CD4-positive, alpha-beta memory T cell (primary cell): ENCODE data around the gene KLHL10. TPM values are rescaled to one million over a fixed set of nuclear protein-coding genes. Genes with fewer than 3 reads are reported as not detected.
"Not testable (repeated sequence)": the region's sequence is repeated elsewhere in the genome, so short reads cannot be mapped to it uniquely, and the experiment has no call there.

Experiments used
- CTCF ChIA-PET: fragments of 350-600 bp; sonication (Branson Sonifier 250); formaldehyde crosslinking; loops from one replicate; lab custom pipeline; 2021; ENCODE audit warnings: inconsistent platforms; ENCODE audit not compliant: partially characterized antibody; lab: Charles Lee
- POLR2A ChIA-PET: fragments of 350-600 bp; sonication (Branson Sonifier 250); formaldehyde crosslinking; loops from one replicate; lab custom pipeline; 2021; ENCODE audit not compliant: partially characterized antibody; lab: Charles Lee
- DNase-seq, 5 donors: peaks; one replicate each; pipeline versions ENCODE4 v3.0.0 to v3.0.0-alpha.2; 2020 to 2022; ENCODE audit warnings: mixed read lengths in 1 of 5
- H3K27ac ChIP-seq: one replicate; pipeline ENCODE4 v1.7.0; 2013; ENCODE audit warnings: low read depth, low read length
- H3K27me3 ChIP-seq: 2 replicates; pipeline ENCODE4 v1.7.0; 2013; ENCODE audit warnings: mild to moderate bottlenecking, low read length, moderate library complexity; ENCODE audit not compliant: insufficient read depth
- H3K36me3 ChIP-seq: 2 replicates; pipeline ENCODE4 v1.7.0; 2013; ENCODE audit warnings: mild to moderate bottlenecking, low read length, moderate library complexity; ENCODE audit not compliant: insufficient read depth
- H3K4me1 ChIP-seq: 2 replicates; pipeline ENCODE4 v1.7.0; 2013; ENCODE audit warnings: mild to moderate bottlenecking, low read length, moderate library complexity; ENCODE audit not compliant: insufficient read depth
- H3K4me3 ChIP-seq, 2 donors: one replicate each; pipeline ENCODE4 v1.7.0; 2013; ENCODE audit warnings: low read length in 2 of 2, mild to moderate bottlenecking in 1 of 2
- H3K9me3 ChIP-seq, 2 donors: one replicate each; pipeline ENCODE4 v1.7.0; 2013; ENCODE audit warnings: low read length in 2 of 2, control low read depth in 1 of 2; ENCODE audit not compliant: control insufficient read depth in 1 of 2
- H3K27ac Mint-ChIP-seq, 7 donors: one replicate each; pipeline ENCODE4 v1.8.0; 2020 to 2021; ENCODE audit warnings: mixed read lengths in 7 of 7, mild to moderate bottlenecking in 6 of 7, inconsistent platforms in 3 of 7, moderate library complexity in 3 of 7
- H3K27me3 Mint-ChIP-seq, 2 donors: one replicate each; pipeline ENCODE4 v1.8.0; 2020 to 2021; ENCODE audit warnings: mixed read lengths in 2 of 2
- H3K36me3 Mint-ChIP-seq, 2 donors: one replicate each; pipeline ENCODE4 v1.8.0; 2020 to 2021; ENCODE audit warnings: mixed read lengths in 2 of 2, inconsistent platforms in 1 of 2, mild to moderate bottlenecking in 1 of 2
- H3K4me1 Mint-ChIP-seq, 4 donors: one replicate each; pipeline ENCODE4 v1.8.0; 2020 to 2021; ENCODE audit warnings: mixed read lengths in 4 of 4, mild to moderate bottlenecking in 1 of 4
- H3K4me3 Mint-ChIP-seq, 8 donors: one replicate each; pipeline ENCODE4 v1.8.0; 2020 to 2021; ENCODE audit warnings: mixed read lengths in 8 of 8, mild to moderate bottlenecking in 7 of 8, moderate library complexity in 6 of 8, inconsistent platforms in 3 of 8
- H3K9me3 Mint-ChIP-seq, 8 donors: one replicate each; pipeline ENCODE4 v1.8.0; 2020 to 2021; ENCODE audit warnings: mixed read lengths in 8 of 8, mild to moderate bottlenecking in 5 of 8, inconsistent platforms in 3 of 8, moderate library complexity in 1 of 8
- intact Hi-C: fragments of 100-400 bp; cut with micrococcal nuclease; formaldehyde crosslinking; loops from one replicate; pipeline ENCODE4 v1.15.1; 2023
- polyA plus RNA-seq, 2 donors: library from polyadenylated mRNA; unstranded; fragments of 300-500 nt; fragmentation: Illumina TruSeq; gene quantifications; one replicate each; pipeline ENCODE4 v1.2.3, GENCODE V29; 2021
- total RNA-seq, 2 experiments: library from RNA; stranded (reverse); gene quantifications; one replicate each; pipeline ENCODE4 v1.2.3, GENCODE V29; 2021

KLHL10 gene
- total and polyA plus RNA-seq, 4 experiments from 2014 or later, result not detected

DNA sequence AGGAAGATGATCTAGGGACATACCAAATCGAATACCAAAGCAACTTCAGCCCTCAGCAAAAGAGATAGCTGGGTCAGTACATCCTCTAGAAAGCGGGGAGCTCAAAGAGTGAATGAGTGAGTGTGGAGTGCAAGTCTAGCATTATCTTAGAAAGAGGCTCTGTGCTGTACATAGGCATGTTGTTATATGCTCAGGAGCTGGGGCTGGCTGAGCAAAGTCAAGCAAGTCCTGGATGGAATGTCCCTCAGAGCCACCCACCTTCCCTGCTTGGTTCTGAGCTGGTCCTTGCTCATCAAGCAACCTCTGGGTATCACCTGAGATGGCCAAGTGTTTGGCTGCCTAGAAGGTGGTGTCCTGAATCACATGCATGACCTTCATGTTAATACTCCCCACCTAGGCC lies 32.5 kb downstream of the KLHL10 start:
- ChIA-PET CTCF (no interaction called here), POLR2A (no interaction called here)
- H3K27ac ChIP-seq, result no peak overlapping the region
- H3K27ac Mint-ChIP-seq, result peak overlapping the region in 1 of 7 donors; percentile 39
- H3K36me3 Mint-ChIP-seq, result peaks cover 31 to 69% of the 10 kb centered on the region in 2 donors
- no peaks in the 10 kb centered on the region for H3K4me1 ChIP-seq
- peaks cover 31% of the 10 kb centered on the region for H3K36me3 ChIP-seq
- DNase-seq, result no peak
- no peaks in the 10 kb centered on the region for H3K9me3 Mint-ChIP-seq
- no peaks in the 10 kb centered on the region for H3K27me3 Mint-ChIP-seq
- intact Hi-C loops, result no loop called here
- H3K4me3 ChIP-seq, result no peak overlapping the region
- H3K27me3 ChIP-seq, result no peaks in the 10 kb centered on the region
- H3K9me3 ChIP-seq, result no peaks in the 10 kb centered on the region
- H3K4me3 Mint-ChIP-seq, result no peak overlapping the region
- H3K4me1 Mint-ChIP-seq, result peaks cover 4 to 19% (median 5%) of the 10 kb centered on the region in 4 donors

DNA sequence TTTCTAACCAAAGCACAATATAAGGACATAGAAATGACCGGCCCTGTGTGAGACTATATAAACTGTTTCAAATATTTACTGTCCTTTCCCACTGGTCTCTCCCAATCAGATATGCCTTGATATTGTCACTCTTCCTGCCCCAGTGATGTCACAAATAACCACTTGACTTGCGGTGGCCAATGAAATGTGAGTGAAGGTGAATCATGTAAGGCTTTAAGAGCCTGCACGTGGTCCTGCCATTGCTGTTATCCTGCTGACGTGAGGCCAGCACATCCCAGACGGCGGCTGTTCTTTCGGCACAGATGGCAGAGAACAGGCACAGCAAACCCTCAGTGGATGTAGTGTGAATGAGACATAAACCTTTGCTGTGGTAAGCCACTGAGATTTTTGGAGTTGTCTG lies 33.0 kb downstream of the KLHL10 start:
- no peak overlapping the region for H3K4me3 ChIP-seq
- CTCF ChIA-PET, result no interaction called here
- no peaks in the 10 kb centered on the region for H3K9me3 ChIP-seq
- H3K4me1 ChIP-seq, result no peaks in the 10 kb centered on the region
- H3K36me3 Mint-ChIP-seq, result peaks cover 31 to 67% of the 10 kb centered on the region in 2 donors
- H3K27me3 ChIP-seq, result no peaks in the 10 kb centered on the region
- H3K27me3 Mint-ChIP-seq, result no peaks in the 10 kb centered on the region
- H3K27ac ChIP-seq, result no peak overlapping the region
- no peak overlapping the region for H3K4me3 Mint-ChIP-seq
- H3K36me3 ChIP-seq, result peaks cover 31% of the 10 kb centered on the region
- no peaks in the 10 kb centered on the region for H3K9me3 Mint-ChIP-seq
- intact Hi-C loops, result no loop called here
- peak overlapping the region in 4 of 7 donors; percentile 3 to 50 (median 29) for H3K27ac Mint-ChIP-seq
- H3K4me1 Mint-ChIP-seq, result peaks cover 2 to 16% (median 3%) of the 10 kb centered on the region in 4 donors
- POLR2A ChIA-PET, result no interaction called here
- DNase-seq, result no peak

DNA sequence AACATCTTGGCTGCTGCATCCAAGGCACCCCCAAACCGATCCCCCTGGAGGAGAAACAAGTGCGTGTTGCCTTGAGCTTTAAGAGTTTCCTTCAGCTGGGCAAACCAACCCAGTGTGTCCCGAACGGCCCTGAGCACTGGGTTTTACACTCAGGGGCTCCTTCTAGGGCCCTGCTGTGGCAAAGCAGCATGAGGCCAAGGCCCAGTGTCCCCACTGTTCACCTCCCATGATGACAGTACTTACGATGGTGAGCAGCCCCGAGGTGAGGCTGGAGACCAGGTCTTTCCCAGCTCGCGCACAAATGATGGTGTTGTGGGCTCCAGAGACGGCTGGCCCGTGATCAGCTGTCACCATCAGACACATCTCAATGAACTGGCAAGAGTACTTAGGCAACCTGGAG lies 34.2 kb downstream of the KLHL10 start:
- H3K4me3 Mint-ChIP-seq, result no peak overlapping the region
- Histone ChIP-seq H3K9me3 (no peaks in the 10 kb centered on the region), H3K36me3 (peaks cover 31% of the 10 kb centered on the region), H3K27me3 (no peaks in the 10 kb centered on the region), H3K27ac (no peak overlapping the region), H3K4me1 (no peaks in the 10 kb centered on the region), H3K4me3 (no peak overlapping the region)
- H3K27me3 Mint-ChIP-seq, result no peaks in the 10 kb centered on the region
- ChIA-PET CTCF (no interaction called here), POLR2A (no interaction called here)
- DNase-seq, result no peak
- intact Hi-C loops, result no loop called here
- no peaks in the 10 kb centered on the region for H3K9me3 Mint-ChIP-seq
- peak overlapping the region in 2 of 7 donors; percentile 53 to 90 for H3K27ac Mint-ChIP-seq
- peaks cover 2 to 15% (median 3%) of the 10 kb centered on the region in 4 donors for H3K4me1 Mint-ChIP-seq
- H3K36me3 Mint-ChIP-seq, result peaks cover 31 to 64% of the 10 kb centered on the region in 2 donors

DNA sequence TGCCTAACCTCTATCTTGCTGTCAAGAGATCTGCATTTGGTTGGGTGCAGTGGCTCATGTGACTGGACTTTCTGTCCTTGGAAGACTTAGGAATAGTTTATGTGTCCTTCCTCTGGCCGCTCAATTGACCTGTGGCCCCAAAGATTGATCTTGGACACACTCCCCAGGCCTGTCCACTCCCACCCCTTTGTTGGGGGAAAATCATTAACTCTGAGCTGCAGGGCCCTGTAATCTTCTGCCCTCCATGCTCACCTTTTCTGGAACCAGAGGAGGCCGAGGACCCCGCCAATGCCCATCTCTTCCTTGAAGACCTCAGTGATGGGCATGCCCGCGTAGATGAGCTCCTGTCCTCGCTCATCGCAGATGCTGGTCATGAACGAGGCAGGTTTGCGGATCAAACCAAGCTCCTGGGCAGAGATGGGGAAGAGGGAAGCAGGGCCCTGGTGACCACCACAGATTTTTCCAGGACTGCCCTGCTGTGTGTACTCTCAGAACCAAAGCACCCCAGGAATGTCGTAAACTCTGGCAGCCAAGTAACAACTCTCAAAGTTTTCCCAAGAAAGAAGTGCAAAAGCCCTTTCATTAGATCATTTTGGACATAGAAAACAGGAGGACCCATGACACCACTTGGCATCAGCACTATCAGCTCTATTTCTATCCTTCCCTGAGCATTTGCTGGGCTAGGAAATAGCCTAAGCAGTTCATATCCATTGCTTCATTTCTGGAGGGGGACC lies 36.1 kb downstream of the KLHL10 start:
- intact Hi-C loops, result no loop called here
- ChIA-PET POLR2A (no interaction called here), CTCF (no interaction called here)
- Mint-ChIP-seq H3K27me3 (no peaks in the 10 kb centered on the region), H3K27ac (peak overlapping the region in 1 of 7 donors; percentile 8), H3K36me3 (peaks cover 36 to 67% of the 10 kb centered on the region in 2 donors), H3K9me3 (no peaks in the 10 kb centered on the region), H3K4me3 (no peak overlapping the region), H3K4me1 (peaks cover 0 to 8% (median 0%) of the 10 kb centered on the region in 4 donors)
- DNase-seq, result no peak
- Histone ChIP-seq H3K36me3 (peaks cover 37% of the 10 kb centered on the region), H3K27ac (no peak overlapping the region), H3K4me1 (no peaks in the 10 kb centered on the region), H3K4me3 (no peak overlapping the region), H3K9me3 (no peaks in the 10 kb centered on the region), H3K27me3 (no peaks in the 10 kb centered on the region)

DNA sequence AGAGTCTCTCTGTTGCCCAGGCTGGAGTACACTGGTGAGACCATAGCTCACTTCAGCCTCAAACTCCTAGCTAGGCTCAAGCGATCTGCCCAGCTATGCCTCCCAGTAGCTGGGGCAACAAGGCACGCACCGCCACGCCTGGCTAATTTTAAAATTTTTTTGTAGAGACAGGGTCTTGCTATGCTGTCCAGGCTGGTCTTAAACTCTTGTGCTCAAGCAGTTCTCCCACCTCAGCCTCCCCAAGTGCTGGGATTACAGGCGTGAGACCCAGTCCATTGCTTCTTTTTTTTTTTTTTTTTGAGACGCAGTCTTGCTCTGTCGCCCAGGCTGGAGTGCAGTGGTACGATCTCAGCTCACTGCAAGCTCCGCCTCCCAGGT lies 36.7 kb downstream of the KLHL10 start:
- POLR2A ChIA-PET, H3K27ac Mint-ChIP-seq, H3K27me3 ChIP-seq, H3K27me3 Mint-ChIP-seq, DNase-seq, intact Hi-C loops, H3K27ac ChIP-seq, H3K4me3 Mint-ChIP-seq, H3K4me3 ChIP-seq, H3K4me1 ChIP-seq, H3K9me3 Mint-ChIP-seq, H3K9me3 ChIP-seq, H3K4me1 Mint-ChIP-seq: not testable (repeated sequence)
- H3K36me3 Mint-ChIP-seq, result peaks cover 35 to 67% of the 10 kb centered on the region in 2 donors
- peaks cover 39% of the 10 kb centered on the region for H3K36me3 ChIP-seq
- CTCF ChIA-PET, result interaction anchor here (0.7 kb wide), 1 partner anchor 11 kb away, joined by 3 read pairs; no protein-coding TSS in a partner anchor

DNA sequence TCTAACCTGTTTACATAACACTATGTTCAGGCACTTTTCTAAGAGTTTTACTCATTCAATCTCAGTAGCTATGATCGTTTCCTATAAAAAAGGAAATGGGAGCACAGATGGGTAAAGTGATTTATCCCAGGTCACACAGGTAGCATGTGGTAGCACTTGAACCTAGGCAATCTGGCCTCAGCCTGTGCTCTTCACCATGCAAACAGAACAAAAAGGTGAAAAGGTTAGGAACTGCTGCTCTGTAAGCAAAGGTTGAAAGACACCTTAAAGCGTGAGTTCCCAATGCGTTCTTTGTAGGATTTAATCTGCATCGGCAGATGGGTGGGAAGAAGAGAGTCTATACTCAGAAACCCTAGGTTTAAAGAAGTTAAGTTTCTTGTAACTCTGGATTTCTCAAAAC lies 42.5 kb downstream of the KLHL10 start:
- Histone ChIP-seq H3K9me3 (no peaks in the 10 kb centered on the region), H3K4me1 (no peaks in the 10 kb centered on the region), H3K4me3 (no peak overlapping the region), H3K27ac (no peak overlapping the region), H3K36me3 (peaks cover 47% of the 10 kb centered on the region), H3K27me3 (no peaks in the 10 kb centered on the region)
- no peaks in the 10 kb centered on the region for H3K27me3 Mint-ChIP-seq
- POLR2A ChIA-PET, result no interaction called here
- intact Hi-C loops, result no loop called here
- H3K4me3 Mint-ChIP-seq, result no peak overlapping the region
- no peaks in the 10 kb centered on the region for H3K9me3 Mint-ChIP-seq
- CTCF ChIA-PET, result no interaction called here
- DNase-seq, result no peak
- H3K36me3 Mint-ChIP-seq, result peaks cover 43 to 54% of the 10 kb centered on the region in 2 donors
- peaks cover 0 to 3% (median under 1%) of the 10 kb centered on the region in 4 donors for H3K4me1 Mint-ChIP-seq
- H3K27ac Mint-ChIP-seq, result peak overlapping the region in 1 of 7 donors; percentile 71

DNA sequence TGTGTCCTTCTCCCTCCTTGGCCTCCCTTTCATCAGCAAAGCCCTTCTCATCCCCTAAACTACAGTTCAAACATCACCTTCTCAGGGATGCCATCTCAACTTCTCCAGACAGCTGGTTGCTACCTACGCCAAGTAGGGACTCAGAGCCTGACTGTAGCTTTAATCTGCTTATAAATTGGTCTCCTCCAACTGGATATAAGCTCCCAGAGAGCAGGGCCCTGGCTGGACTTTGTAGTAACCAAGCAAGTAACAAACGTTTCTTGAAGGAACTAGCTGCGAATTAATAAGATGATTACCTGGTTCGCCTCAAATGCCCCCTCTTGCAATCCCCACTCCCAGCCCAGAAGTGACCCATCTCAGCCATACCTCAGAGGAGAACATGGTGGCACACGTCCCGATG lies 45.1 kb downstream of the KLHL10 start:
- ChIA-PET POLR2A (no interaction called here), CTCF (interaction anchor here (0.7 kb wide), 1 partner anchor 34 kb away, joined by 3 read pairs; no protein-coding TSS in a partner anchor)
- H3K27ac Mint-ChIP-seq, result peak overlapping the region in 1 of 7 donors; percentile 51
- H3K36me3 Mint-ChIP-seq, result peaks cover 47 to 71% of the 10 kb centered on the region in 2 donors
- H3K4me1 Mint-ChIP-seq, result peaks cover 0 to 3% (median under 1%) of the 10 kb centered on the region in 4 donors
- no peak for DNase-seq
- Histone ChIP-seq H3K4me1 (no peaks in the 10 kb centered on the region), H3K27ac (no peak overlapping the region), H3K4me3 (no peak overlapping the region), H3K9me3 (no peaks in the 10 kb centered on the region), H3K36me3 (peaks cover 71% of the 10 kb centered on the region), H3K27me3 (no peaks in the 10 kb centered on the region)
- H3K9me3 Mint-ChIP-seq, result no peaks in the 10 kb centered on the region
- H3K27me3 Mint-ChIP-seq, result no peaks in the 10 kb centered on the region
- intact Hi-C loops, result no loop called here
- H3K4me3 Mint-ChIP-seq, result no peak overlapping the region
